GM18870 (cell line): ENCODE results near the gene NOS1.
"Not testable (repeated sequence)": the region's sequence is repeated elsewhere in the genome, so short reads cannot be mapped to it uniquely, and the experiment has no call there.

Source experiments
- ATAC-seq: cut with Tn5 transposase; IDR thresholded peaks from one replicate; pipeline ENCODE4 v1.9.1; 2021; ENCODE audit warnings: moderate library complexity; ENCODE audit not compliant: unreplicated experiment

The NOS1 gene

GRCh38 chr12:117273091-117273490 is 88.3 kb downstream of the NOS1 start:
- no peak for ATAC-seq

DNA sequence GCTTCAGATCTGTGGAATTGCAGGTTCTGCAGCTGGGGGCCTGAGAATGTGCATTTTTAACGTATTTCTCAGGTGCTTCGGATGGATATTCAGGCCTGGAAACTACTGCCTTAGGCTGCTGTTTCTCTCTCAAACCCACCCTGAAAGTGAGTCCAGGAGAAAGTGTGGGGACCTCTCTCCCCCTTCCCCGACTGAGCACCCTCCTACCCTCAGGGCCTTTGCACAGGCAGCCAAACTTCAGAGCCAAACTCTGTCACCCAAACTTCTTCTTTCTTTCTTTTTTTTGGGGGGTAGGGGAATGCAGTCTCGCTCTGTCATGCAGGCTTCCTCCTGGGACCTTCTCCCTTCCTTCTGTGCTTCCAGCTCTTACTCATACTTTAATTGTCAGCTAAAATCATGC is 88.7 kb downstream of the NOS1 start:
- no peak for ATAC-seq

GRCh38 chr12:117262749-117263148 is 98.7 kb downstream of the NOS1 start:
- ATAC-seq: no peak

DNA sequence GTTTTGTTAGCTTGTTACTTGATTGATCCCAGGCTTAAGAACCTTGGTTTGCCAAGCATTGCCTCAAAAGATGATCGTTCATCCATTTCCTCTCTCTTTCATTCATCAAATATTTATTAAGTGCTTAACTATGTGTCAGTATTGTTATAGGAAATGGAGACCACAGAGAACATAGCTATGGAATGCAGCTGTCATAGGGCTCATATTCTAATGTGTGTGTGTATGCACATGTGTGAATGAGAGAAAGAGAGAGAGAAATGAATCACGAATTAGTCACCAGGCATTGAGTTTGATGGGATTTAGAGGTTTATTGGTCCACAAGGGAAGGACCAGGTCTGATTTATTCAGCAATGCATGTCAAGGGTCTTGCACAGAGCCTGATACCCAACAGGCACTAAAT is 100.2 kb downstream of the NOS1 start:
- ATAC-seq: no peak

DNA sequence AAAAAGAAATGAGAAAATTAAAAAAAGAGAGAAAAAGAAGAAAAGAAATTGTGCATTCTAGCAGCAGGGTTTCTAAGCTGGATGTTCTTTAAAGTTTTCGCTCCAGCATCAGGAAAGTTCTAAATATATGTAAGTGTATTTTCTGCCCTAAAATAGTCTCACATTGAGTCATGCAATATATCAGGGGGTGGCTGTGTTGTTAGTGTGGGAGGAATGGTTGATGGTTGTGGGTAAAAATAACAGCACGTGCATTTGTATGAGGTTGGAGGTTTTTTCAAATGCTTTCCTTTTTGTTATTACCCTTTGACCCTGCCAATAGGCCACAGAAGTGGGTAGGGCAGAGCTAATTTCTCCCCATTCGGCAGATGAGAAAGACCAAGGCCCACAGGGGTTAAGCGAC is 106.0 kb downstream of the NOS1 start:
- no peak for ATAC-seq

GRCh38 chr12:117243488-117243887 is 117.9 kb downstream of the NOS1 start:
- no peak for ATAC-seq

DNA sequence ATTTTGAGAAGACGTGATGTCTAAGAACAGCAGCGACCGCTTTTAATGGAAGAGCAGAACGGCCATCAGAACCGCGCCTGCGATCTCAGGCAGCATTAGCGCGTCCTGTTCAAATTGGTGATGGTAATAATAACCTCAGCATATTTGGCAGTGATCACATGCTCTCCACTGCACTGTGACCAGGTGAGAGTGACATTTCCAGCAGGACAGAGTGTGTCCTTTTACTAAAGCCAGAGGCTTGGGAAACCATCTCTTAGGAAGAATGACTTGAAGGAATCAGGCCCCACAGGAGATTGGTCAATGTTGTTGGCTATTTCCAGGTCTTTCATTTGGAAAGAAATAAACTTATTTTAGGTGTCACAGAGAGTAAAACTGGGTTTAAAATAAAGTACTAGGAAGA is 119.7 kb downstream of the NOS1 start:
- ATAC-seq: no peak

DNA sequence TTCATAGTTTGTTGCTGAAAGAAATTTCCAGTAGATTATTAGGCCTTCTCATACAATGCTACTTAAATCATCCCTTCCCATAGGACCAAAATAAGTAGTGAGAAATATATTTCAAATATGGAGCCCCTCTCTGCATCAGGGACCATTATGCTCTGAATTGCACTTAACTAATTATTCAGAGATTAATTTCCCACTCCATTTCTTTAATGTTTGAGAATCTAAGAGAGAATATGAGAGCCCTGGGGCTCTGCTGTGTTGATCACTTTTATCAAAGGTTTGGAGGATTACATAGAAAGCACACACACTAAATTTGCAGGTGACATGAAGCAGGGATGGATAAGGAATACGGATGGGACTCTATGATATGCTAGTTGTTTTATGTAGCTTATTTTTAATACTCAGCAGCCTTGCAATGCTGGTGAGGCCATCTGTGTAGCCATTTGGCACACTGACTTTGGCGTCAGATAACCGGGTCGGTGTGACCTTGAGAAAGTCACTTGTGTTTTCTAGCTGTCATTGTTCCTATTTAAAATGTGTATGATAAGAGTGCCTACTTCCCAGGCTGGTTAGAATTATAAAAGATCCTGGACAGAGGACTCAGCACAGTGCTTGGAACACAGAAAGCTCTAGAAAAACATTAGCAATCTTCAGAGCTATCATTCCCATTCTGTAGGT is 121.2 kb downstream of the NOS1 start:
- no peak for ATAC-seq

- no peak for ATAC-seq
Observed at GRCh38 chr12:117236456-117237001, 124.9 kb downstream of the NOS1 start.

DNA sequence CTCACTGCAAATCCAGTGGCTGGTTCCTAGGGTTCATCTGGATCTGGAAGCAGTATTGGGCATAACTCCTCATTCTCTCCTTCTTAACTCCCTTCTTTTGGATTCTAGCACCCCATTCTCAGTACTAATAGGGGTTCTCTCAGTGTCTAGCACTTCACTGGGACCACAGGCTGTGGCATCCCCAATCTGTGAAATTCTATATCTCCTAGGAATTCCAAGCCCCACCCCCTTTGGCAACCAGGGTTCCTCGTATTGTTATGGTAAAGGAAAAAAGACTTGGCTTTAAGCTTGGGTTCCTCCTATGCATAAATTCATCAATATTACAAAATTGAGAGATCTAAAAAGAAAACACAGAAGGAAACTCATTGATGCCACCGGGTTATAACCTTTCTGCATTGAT is 126.2 kb downstream of the NOS1 start:
- no peak for ATAC-seq

DNA sequence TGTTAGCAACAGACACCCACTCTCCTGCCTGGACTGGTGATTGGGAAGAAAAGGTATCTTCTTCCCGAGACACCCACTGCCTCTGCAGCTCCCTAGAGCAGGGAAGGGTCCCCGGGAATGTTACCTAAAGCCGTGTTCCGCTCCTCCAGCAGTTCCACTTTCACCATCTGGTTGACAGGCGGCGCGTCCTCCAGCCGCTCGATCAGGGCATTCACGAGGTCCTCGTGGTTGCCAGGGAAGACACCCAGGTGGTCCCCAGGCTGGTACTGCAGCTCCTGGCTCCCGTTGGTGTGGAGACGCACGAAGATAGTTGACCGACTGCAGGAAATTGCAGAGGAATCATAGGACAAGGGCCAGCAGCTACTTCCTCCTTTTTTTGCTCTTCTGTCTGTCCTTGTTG is 127.0 kb downstream of the NOS1 start:
- no peak for ATAC-seq

DNA sequence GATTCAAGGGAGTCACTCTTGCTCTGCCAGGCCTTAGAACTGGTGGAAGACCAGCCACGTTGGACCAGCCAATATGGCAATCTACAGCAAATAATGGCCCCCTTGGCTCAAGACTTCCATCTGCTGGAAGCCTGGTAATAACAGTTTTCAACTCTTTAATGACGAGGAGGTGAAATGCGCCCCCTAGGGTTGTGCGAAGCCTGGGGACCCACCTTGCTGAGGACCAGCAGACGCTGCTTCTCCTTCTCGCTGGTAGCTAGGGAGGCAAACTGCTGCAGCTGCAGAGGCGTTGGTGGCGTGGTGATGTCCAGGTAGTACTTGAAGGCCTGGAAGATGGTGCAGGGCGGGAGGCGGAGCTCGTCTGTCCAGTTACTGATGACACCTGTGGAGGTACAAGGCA is 129.7 kb downstream of the NOS1 start:
- ATAC-seq: no peak

DNA sequence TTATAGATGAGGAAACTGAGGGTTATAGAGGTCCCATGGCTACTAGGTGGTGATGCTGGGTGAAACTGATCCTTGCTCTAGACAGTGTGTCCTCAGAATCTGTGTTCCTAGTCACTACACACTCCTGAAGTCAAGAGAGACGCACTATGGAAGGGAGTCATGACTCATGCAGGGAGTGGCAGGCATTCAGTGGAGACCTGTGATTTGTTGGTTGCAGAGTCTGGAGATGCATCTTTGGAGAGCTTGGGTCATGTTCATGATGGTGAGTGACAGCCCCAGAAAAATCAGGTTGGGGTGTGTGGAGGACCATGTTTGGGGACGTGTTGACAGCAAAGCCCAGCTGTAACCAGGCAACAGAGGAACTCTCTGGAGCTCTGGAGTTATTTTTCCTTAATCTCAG is 133.2 kb downstream of the NOS1 start:
- no peak for ATAC-seq

DNA sequence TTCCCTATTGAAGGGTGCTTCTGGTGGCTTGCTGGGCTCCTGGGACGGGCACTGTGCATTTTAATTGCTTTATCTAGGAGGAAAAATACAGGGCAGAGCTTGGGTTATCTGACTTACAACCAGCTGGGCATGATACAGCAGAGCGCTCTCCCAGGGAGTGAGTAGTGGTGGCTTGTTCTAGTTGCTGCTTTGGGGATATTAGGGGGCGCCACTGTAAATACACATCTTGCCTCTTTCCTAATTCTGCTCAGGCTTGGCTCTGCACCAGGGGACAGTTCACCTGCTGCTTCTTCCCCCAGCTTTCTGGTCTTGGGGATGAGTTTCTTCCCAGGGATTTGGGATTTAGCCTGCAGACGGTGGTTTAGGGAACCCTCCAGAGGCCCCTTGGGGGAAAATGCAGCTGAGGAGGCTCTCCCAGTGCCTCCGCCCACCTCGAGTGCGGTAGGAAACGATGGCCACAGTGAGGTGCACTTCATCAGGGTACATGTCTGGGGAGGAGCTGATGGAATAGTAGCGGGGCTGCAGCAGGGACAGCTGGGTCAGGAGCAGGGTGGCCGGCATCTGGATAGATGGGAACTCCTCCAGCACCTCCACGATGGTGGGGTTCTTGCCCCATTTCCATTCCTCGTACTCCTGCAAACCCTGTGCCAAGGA is 134.3 kb downstream of the NOS1 start:
- no peak for ATAC-seq

GRCh38 chr12:117226505-117226904 is 134.9 kb downstream of the NOS1 start:
- no peak for ATAC-seq

GRCh38 chr12:117225179-117225578 is 136.2 kb downstream of the NOS1 start:
- no peak for ATAC-seq

DNA sequence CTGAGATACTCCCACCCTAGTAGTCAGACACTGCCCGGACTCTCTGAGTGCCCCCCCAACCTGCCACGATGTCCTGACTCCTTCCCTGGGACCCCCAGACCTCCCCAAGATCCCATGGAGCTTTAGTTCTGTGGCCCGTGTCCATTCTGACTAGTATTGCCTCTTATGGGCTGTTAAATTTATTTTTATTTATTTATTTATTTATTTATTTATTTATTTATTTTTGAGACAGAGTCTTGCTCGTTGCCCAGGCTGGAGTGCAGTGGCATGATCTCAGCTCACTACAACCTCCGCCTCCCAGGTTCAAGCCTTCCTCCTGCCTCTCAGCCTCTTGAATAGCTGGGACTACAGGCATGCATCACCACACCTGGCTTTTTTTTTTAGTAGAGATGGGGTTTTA is 140.5 kb downstream of the NOS1 start:
- ATAC-seq: not testable (repeated sequence)

GRCh38 chr12:117218149-117218548 is 143.3 kb downstream of the NOS1 start:
- ATAC-seq: no peak

- ATAC-seq: no peak
Observed at GRCh38 chr12:117216686-117217085, 144.7 kb downstream of the NOS1 start.

- ATAC-seq: no peak
Observed at GRCh38 chr12:117214797-117215196, 146.6 kb downstream of the NOS1 start.

DNA sequence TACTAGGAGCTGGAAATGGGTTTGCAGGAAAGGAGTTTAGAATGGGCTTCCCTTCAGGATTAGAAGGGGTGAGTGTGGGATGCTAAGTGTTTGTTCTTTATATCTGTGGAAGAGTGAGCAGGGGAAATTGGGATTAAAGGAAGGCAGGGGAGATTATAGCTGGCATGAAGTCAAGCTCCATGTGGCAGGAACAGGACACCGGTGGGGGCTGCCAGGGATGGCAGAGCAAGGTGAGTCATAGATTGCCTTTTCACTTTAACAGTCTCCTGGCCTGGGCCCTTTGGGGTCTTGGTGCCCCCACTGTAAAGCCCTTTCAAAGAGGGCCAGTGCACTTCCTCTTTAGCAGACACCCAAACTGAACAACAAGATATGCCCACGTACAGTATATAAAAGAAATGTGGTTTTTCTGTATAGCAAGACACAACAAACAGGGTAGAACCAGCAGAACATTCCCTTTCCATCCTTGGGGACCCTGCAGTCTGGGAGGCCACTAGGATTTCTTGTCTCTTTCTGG is 148.1 kb downstream of the NOS1 start:
- ATAC-seq: no peak

- no peak for ATAC-seq
Observed at GRCh38 chr12:117212563-117213190, 148.7 kb downstream of the NOS1 start.
